ENCODE results near the gene PTPRCAP. TPM values are rescaled to one million over a fixed set of nuclear protein-coding genes. Genes with fewer than 3 reads are reported as not detected.

The PTPRCAP gene
- total and polyA plus RNA-seq, 10 of the 15 experiments (the other 5 are each of a cell fraction or from before 2014, with no cell fraction given) = 4.7 to 266 (median 125) TPM

GRCh38 chr11:67464411-67465188 is 27.1 kb upstream of the PTPRCAP start (continued):
- TF ChIP-seq NKRF (conservative IDR thresholded peaks at IDR 0.05) (no peak), ZNF207 (IDR thresholded peaks at IDR 0.05; ENCODE audit: borderline replicate concordance) (no peak), TCF12 (IDR thresholded peaks at IDR 0.05; ENCODE audit: low read depth, low read length) (peak; percentile 49; the same call in 1 of the 2 replicates), SMC3 (IDR thresholded peaks at IDR 0.05; ENCODE audit: borderline replicate concordance, low read length) (no peak), SKIL (IDR thresholded peaks at IDR 0.05; ENCODE audit: low read depth, poor library complexity, severe bottlenecking) (no peak), MTA2 (IDR thresholded peaks at IDR 0.05; ENCODE audit: low read depth) (no peak), CREM (IDR thresholded peaks at IDR 0.05; ENCODE audit: low read depth) (no peak), KDM1A (IDR thresholded peaks at IDR 0.05; ENCODE audit: borderline replicate concordance) (no peak), PRDM15 (CRISPR knock-in tag; IDR thresholded peaks at IDR 0.05) (no peak), EED (IDR thresholded peaks at IDR 0.05; ENCODE audit: low read depth) (0 out of 2 replicates have a peak, but pooled peaks have one; percentile 6), ATF2 (IDR thresholded peaks at IDR 0.05; ENCODE audit: low read length) (no peak), HDGF (IDR thresholded peaks at IDR 0.05) (peak; percentile 70; the same call in 1 of the 2 replicates), E2F8 (IDR thresholded peaks at IDR 0.05; ENCODE audit: low read depth, partially characterized antibody) (no peak), NFIC (IDR thresholded peaks at IDR 0.05; ENCODE audit: low read depth, low read length) (no peak), E2F4 (IDR thresholded peaks at IDR 0.05; ENCODE audit: low read depth, low read length) (no peak), PML (IDR thresholded peaks at IDR 0.05; ENCODE audit: low read length) (no peak)

All from GM12878 (cell line).